Measurements from ENCODE around the gene LRRTM1.

Gene LRRTM1, protein sequence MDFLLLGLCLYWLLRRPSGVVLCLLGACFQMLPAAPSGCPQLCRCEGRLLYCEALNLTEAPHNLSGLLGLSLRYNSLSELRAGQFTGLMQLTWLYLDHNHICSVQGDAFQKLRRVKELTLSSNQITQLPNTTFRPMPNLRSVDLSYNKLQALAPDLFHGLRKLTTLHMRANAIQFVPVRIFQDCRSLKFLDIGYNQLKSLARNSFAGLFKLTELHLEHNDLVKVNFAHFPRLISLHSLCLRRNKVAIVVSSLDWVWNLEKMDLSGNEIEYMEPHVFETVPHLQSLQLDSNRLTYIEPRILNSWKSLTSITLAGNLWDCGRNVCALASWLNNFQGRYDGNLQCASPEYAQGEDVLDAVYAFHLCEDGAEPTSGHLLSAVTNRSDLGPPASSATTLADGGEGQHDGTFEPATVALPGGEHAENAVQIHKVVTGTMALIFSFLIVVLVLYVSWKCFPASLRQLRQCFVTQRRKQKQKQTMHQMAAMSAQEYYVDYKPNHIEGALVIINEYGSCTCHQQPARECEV

DNA sequence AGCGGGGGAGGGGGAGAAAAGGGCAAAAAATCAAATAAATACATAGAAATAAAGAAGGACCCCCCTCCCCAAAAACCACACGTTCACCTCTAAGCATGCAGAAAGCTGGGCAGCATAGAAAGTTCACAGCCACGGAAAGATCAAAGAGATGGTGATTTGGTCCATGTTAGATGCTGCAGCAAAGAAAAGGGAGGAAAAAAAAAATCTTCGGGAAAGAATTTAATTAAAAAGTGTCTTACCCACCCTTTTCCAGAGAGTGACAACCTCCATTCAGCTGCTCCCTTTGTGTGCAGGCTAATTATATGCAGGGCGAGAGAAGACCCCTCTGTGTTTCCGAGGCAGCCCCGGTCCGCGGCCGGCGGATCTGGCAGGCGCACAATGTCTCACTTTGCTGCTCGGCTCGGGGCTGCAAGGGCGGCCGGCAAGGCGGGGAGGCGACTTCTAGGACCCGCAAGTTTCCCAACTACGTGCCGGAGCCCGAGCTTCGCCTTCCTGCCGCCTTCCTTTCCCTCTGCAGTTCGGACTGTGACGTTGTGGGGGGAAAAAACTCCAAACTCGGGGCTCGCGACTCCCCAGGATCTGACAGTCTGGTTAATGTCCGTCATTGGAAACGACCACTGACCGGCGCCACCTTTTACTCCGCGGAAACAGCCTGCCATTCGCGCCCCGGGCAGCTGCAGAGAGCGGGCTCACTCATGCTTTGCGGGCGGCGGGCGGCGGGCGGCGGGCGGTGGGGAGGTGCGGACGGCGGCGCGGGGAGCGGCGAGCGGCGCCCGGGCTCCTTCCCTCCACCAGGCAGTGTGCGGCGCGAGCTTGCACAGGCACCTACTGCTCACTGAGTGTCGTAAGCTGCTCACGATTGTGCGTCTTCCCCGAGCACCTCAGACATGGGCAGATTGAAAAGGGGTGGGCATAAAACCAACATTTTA is at the start of gene LRRTM1:
Gene LRRTM1 (minus strand): TSS at position 844 of the 929 bp plus-strand sequence. CDS start 933 bp downstream, outside the sequence.
- peak; percentile 87 for DNase-seq

DNA sequence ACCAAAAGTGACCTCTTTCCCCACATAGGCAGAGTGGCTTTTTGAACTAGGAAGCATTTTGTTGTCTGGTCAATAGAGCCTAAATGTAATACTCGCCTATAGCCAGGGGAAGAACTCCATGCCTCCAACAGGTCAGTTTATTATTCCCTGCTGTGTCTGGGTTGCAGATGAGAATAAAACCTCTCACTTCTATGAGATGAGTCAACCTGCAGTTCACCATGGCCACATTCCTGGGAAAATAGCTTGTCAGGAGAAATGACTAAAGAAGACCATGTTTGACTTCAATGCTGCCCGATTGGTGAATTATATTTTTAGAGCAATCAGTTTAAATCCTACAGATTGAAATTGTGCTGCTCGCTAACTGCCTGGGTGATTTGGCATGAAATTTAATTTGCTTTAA is 46.7 kb upstream of the LRRTM1 start:
- no peak for DNase-seq

DNA sequence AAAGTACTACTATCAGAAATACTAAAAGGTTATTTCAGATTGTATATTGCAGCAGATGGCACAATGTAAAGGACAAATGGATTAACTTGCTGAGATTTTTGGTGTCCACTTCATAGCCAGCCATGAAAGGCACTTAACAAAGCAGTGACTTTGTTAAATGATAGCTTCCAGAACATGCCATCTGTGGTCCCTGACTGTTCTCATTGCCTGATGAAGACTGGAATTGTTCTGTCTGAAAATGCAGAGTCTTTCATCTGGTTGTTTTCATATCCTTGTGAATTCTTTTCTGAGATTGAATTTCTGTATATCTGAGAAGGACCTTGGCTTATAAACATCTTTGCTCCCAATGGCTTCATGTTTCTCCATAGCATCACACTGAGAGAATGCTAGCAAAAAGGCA is 44.4 kb upstream of the LRRTM1 start:
- no peak for DNase-seq

DNA sequence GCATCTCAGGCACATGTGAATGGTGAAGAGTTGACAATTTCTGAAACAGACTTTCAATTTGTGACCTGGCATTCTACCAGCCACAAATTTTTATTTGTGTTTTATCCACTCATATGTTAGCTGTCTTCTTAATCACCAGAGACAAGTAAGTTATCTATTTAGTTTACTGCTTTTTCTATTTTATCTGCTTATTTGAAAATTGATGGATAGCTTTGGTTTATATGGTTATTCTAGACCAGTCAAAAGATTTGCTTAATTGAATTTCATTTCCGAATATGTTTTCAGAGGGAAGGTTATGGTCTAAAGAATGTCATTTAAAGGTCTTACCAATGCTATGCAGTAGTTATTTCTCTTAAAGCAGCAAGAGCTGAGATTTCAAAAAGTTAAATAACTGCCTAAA is 43.5 kb upstream of the LRRTM1 start:
- no peak for DNase-seq

DNA sequence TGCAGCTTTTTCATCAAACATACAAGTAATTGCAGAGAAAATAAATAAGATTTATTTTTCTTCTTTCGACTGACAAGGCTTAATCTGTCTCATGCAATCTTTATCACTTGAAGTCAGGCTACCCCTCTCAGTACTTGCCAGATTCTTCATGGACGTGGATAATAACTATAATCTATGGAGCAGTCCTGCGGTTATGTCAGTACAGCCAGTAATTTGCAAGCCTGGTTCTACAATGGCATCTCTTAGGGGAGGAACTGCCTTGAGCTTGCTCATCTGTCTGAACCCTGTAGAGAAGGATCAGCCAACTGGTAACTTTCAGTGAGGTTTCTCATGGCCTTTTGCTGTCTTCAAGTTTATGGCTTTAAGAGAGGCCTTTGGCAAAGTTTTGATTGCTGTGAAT is 35.5 kb upstream of the LRRTM1 start:
- no peak for DNase-seq

DNA sequence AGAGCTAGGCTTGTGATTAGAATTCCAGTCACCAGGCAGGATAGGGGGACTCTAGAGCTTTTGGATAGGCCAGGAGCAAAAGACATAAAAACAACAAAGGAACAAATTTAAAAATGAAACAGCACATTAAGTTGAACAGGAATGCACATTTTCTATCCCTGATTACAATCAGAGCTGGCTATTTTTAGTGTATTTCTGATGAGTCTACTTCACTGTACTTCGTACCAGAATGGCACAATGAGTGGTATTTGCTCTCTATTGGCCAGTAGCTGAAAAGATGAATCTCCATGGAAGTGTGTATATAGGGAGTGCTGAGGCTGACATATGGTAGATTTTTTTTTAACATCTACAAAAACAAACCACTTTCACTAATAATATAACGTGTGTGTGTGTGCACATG is 34.2 kb upstream of the LRRTM1 start:
- DNase-seq: no peak

DNA sequence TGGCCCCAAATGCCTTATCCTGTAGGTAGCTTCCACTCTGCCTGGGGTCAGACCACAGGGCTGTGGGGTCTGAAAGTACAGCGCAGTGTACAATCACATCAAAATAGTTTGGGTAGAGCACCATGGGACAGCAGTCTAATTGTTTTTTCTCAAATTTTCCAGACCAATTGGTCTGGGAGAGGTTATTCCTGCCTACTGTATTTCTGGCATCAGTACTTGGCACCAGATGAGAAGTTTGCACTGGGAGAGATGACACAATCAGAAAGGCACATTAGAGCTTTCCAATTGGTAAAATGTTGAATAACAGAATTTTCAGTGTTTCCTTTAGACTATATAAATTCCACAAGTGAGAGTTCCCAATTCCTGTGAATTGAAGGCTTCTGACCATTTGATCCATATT is 30.9 kb upstream of the LRRTM1 start:
- no peak for DNase-seq

DNA sequence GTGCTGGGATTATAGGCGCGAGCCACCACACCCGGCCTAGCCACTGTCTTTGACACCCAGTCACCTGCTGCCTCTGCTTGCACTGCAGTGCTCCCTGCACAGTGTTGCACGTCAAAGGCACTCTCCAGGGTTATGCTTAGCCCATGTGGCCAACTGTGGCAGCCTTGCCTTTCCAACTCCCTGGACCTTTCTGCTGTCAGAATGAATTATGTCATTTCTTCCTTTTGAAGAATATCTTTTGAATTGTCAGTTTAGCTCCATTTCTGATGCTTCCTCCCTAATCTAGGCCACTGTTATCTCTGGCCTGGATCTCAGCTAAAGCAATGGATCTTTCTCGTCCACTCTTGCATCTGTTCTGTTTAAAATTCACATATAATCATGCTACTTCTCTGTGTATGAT is 29.3 kb upstream of the LRRTM1 start:
- peak; percentile 26 for DNase-seq

DNA sequence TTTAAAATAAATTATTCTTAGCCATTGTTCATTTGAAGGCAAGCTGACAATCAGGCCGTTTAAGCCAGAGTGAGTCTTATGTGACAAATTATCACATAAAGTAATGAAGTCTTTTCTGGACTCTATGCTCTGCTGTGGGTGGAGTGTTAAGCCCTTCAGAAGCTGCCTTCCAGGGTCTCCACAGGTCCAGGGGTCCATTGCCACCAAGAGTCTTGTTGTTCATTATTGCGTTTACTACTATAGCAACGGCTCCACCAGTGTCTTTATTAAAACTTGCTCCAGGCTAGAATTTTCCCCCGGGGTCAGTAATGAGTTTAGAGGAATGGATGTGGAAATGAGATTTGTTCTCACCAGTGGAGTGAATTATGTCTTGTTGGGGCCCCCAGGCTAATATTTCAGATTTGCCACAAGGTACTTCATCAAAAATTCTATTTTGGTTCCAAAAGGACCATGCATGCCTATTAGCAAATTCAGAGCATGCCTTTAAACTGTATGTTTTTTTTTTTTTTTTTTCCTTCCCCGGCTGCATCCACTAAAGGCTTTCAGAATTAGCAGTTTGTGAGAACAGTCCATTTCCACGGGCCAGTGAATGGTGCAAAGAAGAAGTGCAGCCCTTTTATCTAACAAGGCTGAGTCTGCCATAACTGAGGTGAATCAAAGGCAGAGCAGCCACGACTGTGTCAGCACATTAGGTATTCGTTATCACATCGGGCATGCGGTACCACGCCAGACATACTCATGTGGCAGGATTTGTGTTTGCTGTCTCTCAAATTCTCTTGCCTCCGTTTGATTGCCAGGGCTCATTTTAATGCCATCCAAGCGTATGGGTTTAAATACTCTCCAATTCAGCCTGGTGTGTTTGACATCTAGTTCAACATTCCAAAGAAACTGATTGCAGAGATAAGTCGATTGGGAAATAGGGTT is 26.2 kb upstream of the LRRTM1 start:
- DNase-seq: no peak

DNA sequence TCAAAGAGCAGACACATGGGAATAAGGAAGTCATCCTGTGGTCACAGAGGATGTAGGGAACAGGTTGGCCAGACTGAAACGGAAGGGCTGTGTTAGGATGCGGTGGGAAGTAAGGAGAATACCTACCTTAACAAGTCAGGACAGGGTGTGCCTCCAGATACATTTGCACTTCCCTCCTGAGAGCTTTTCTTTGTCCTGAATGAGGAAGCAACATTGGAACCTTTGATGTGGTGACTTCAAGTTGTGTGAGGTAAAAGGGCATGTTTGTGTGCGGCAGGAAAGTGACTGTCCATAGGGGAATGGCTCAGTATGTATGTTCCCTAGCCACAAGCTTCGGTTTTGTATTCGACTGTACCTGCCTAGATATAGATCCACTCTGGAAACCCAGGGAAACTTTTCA is 24.9 kb upstream of the LRRTM1 start:
- no peak for DNase-seq

DNA sequence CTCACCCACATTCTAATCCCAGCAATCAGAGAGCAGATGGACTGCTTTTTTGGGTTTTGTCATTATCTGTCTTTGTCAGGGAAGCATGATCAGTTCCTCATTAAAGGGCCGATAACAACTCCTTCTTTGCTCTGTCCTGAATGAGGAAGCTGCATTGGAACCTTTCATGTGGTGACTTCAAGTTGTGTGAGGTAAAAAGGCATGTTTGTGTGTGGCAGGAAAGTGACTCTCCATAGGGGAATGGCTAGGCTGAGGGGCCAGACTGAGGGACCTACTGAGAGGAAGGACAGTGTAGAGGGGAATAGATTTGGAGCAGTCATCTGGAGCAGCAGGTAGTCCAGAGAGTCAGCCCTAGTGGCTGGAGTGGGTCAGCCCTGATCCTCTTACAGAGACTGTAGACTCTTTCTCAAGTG is 23.6 kb upstream of the LRRTM1 start:
- no peak for DNase-seq

DNA sequence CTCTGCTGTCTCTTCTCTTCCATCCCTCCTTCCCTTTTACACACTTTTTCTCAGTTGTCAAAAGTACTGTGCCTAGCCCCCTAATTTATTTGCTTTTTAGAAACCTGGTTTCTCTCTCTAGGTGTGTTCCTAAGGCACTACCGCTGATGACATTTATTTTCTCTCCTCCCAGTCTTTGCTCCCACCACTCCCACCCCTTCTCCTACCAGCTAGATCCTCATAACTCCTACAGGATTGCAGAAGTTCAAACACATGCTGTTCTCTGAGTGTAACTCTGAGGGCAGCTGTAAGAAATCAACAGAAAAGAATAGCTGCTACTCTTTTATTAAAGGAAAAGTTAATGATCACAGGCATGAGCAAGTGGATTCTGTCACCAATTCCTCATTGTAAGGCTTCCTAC is 22.3 kb upstream of the LRRTM1 start:
- DNase-seq: no peak

DNA sequence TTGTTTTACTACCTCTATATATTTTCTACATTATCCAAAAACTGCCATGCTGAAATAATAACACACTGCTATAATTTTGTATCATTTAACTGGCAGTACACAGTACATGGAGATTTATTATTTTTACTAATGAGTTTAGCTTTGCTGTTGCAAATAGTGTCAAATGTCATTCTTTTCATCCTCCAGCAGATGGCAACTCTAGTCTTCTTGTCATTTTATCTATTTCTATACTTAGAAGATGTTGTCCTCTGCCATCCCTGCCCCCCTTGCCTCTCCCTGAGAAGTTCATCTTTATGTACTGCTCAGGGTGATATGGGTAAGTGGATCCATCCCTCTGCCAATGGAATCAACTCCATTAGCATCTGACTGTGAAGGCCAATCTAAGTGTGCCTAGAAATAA is 21.7 kb upstream of the LRRTM1 start:
- no peak for DNase-seq

DNA sequence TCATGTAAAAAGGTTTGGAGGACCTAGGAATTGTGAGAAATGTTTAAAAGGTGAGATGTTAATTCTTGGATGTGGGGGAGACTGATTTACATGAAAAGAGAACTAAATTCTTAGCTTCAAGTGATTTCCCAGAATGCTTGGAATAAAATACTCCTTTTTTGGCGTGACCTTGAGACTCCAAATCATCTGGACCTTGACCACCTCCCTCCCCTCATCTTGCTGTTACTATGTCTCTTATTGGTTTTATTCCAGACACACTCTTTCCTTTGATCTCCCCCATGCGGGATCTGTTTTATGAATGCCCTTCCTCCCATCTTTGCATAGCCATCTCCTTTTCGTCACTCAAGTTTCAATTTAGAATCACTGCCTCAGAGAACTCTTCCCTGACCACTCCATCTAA is 20.0 kb upstream of the LRRTM1 start:
- DNase-seq: no peak

DNA sequence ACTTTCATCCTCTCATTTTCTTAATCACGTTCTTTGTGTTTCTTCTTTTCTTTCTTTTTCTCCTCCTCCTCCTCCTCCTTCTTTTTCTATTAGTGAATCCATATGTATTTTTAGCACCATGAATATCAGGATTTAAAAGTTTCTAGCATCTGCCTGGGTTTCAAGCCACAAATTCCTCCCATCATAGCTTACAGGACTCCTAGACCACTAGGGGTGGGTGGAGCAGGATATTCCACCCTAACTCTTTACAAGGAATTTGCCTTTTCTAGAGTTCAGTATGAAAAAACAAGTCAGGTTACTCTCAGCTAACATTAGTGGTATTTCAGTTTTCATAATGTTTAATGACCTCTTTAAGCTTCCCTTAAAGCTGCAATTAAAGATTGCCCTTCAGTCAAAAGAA is 19.1 kb upstream of the LRRTM1 start:
- no peak for DNase-seq

DNA sequence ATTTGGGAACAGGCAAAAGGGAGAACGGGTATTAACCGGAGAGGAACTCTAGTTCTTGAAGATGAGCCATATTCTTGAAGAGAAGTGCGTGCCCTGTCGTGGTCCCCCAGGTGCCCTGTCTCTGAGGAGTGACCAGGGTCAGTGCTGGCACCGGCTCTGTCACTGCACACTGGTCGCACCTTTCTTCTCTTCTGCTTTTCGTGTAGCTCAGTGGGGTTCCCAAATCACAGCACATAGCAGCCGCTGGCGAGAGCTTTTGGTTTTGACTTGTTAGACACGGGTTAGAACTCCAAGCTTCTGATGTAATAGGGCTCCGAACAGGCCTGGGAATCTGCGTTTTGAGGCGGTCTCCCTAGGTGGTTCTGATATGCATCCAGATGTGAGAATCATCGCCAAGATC is 18.4 kb upstream of the LRRTM1 start:
- DNase-seq: no peak

DNA sequence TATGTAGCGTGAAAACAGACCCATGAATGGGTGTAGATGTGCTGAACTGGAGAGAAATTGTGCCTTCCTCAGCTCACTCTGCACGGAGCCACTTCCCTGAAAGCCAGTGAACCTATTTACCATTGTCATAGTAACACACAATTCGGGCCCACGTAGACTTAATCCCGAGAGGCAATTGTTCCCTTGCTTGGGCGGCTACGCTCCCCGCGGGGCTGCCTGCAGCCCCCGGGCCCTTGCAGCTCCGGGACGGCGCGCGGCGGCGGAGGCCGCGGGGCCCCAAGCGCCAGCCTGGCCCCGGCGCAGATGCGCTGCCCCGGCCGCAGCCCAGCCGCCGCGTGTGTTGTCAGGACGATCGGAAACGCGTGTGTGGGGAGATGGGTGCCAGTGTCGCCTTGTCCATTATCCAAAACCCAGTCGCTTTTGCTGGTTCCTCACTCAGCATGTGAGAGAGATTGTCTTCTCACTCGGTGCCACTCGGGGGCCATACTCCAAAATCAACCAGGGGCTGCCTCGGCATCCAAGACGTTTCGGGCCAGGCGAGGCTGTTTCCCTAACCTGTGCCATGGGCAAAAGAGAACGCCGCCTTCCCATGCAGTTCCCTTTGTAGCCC is 17.9 kb upstream of the LRRTM1 start:
- peak; percentile 52 for DNase-seq

DNA sequence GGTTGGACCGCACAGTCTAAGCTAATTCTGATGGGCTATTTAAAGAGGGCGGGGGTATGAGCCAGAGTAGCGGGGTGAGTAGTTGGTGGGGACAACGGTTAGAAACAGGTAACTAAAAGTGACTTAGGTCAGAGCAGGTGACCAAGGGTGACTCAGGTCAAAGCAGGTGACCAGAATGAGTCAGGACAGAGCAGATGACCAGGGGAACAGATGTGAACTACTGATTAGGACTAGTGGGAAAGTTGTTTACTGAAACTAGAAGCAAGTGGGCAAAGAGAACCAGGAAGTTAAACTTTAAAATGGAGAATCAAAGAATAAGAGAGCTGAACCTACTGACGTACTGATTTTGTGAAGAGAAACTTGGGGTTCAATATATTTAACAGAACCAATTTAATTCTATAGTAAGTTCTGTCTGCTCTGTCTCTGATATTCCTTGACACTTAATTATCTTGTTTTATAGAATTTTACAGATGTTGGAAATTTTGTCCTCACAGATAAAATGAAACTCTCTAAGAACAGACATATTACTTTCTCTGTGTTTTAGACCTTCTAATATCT is 7.8 kb upstream of the LRRTM1 start:
- no peak for DNase-seq

DNA sequence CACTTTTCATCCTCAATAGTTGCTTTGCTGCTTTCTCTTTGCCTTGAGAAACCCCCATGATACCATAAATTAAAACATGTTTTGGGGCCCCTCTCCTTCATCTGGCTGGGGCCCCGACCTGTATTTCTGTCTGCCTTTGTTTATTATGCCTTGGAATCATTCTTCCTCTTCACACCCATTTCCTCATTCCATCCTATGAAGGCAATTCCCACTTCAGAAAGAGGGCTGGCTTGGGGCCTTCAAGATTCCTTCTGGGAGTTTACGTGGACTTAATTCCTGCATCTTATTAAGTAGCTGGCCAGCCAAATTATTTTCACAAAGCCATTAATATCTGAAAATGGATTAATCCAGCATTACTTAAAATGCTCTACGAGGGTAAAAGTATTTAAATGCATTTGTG is 6.8 kb upstream of the LRRTM1 start:
- DNase-seq: no peak

DNA sequence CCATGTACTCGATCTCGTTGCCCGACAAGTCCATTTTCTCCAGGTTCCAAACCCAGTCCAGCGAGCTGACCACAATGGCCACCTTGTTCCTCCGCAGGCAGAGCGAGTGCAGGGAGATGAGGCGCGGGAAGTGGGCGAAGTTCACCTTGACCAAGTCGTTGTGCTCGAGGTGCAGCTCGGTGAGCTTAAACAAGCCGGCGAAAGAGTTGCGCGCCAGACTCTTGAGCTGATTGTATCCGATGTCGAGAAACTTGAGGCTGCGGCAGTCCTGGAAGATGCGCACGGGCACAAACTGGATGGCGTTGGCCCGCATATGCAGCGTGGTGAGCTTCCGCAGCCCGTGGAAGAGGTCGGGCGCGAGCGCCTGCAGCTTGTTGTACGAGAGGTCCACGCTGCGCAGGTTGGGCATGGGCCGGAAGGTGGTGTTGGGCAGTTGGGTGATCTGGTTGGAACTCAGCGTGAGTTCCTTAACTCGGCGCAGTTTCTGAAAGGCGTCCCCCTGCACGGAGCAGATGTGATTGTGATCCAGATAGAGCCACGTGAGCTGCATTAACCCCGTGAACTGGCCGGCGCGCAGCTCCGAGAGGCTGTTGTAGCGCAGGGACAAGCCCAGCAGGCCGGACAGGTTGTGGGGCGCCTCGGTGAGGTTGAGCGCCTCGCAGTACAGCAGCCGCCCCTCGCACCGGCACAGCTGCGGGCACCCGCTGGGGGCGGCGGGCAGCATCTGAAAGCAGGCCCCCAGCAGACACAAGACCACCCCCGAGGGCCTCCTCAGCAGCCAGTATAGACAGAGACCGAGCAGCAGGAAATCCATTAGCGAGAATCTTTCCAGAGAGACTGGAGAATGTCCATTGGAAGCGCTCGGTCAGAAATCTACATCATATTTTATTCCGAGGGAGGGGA is 1.3 kb downstream of the LRRTM1 start:
- DNase-seq: peak; percentile 84

Measured in retina (tissue), 1 donor.